Keratinocyte (primary cell): ENCODE measurements around the gene ENGASE.

Experiments used
- CTCF ChIP-seq, 3 experiments: IDR thresholded peaks in 1 of 3; conservative IDR thresholded peaks in 1 of 3; optimal IDR thresholded peaks in 1 of 3; 2 replicates in 2 of 3; 3 replicates in 1 of 3; pipeline versions ENCODE3 to v1.5.1; 2011; ENCODE audit warnings: low read length in 3 of 3, mild to moderate bottlenecking in 3 of 3, moderate library complexity in 2 of 3, control low read depth in 1 of 3, inconsistent platforms in 1 of 3; ENCODE audit not compliant: insufficient read depth in 2 of 3; ENCODE audit errors: extremely low read depth in 1 of 3
- EZH2 ChIP-seq: IDR thresholded peaks from one replicate; pipeline ENCODE4 v1.6.1; 2012; ENCODE audit warnings: inconsistent platforms, mild to moderate bottlenecking, low read length, moderate library complexity

GRCh38 chr17:79089720-79090442 lies 15.3 kb downstream of the ENGASE start:
- TF ChIP-seq CTCF (optimal IDR thresholded peaks at IDR 0.05 in 1 of 3, IDR thresholded peaks at IDR 0.05 in 1 of 3, conservative IDR thresholded peaks at IDR 0.05 in 1 of 3; ENCODE audit: extremely low read depth in 1 of 3, insufficient read depth in 2 of 3, low read length in 3 of 3) (no peak), EZH2 (no peak)
